BE2C (cell line): Measurements from ENCODE around the gene TJP3.

Source experiments
- DNase-seq: peaks from one replicate; pipeline ENCODE4 v3.0.0-alpha.2; 2020
- H3K27me3 ChIP-seq: fragments of 250-450 bp; sonication (Bioruptor Pico); 2 replicates; pipeline ENCODE4 v1.5.1; 2020; ENCODE audit warnings: mild to moderate bottlenecking
- H3K36me3 ChIP-seq: fragments of 250-450 bp; sonication (Bioruptor Pico); 2 replicates; pipeline ENCODE4 v1.5.1; 2020; ENCODE audit warnings: mild to moderate bottlenecking
- H3K4me1 ChIP-seq: fragments of 250-450 bp; sonication (Bioruptor Pico); 2 replicates; pipeline ENCODE4 v1.5.1; 2020
- H3K4me3 ChIP-seq: 2 replicates; pipeline ENCODE4 v1.5.1; 2011; ENCODE audit warnings: low read depth, low read length
- H3K9me3 ChIP-seq: fragments of 250-450 bp; sonication (Bioruptor Pico); 2 replicates; pipeline ENCODE4 v1.5.1; 2020
- CTCF ChIP-seq: IDR thresholded peaks from 2 replicates; pipeline ENCODE4 v1.5.1; 2012; ENCODE audit warnings: mild to moderate bottlenecking, low read depth, low read length

TJP3 gene

GRCh38 chr19:3768015-3768747 is 60.0 kb downstream of the TJP3 start:
- Histone ChIP-seq H3K9me3 (no peaks in the 10 kb centered on the region), H3K27me3 (no peaks in the 10 kb centered on the region), H3K4me1 (peaks cover 1% of the 10 kb centered on the region; the same call in 1 of the 2 replicates), H3K4me3 (no peak overlapping the region), H3K36me3 (peaks cover 26% of the 10 kb centered on the region)
- TF ChIP-seq CTCF = no peak
- no peak for DNase-seq

GRCh38 chr19:3768748-3769099 is 60.5 kb downstream of the TJP3 start:
- Histone ChIP-seq H3K27me3 (no peaks in the 10 kb centered on the region), H3K4me1 (no peaks in the 10 kb centered on the region), H3K4me3 (no peak overlapping the region), H3K9me3 (no peaks in the 10 kb centered on the region), H3K36me3 (peaks cover 26% of the 10 kb centered on the region)
- DNase-seq = no peak
- no peak for TF ChIP-seq CTCF

- Histone ChIP-seq H3K27me3 (no peaks in the 10 kb centered on the region), H3K4me3 (no peak overlapping the region), H3K4me1 (no peaks in the 10 kb centered on the region), H3K9me3 (no peaks in the 10 kb centered on the region), H3K36me3 (peaks cover 26% of the 10 kb centered on the region)
- no peak for DNase-seq
- TF ChIP-seq CTCF = no peak
Measured at GRCh38 chr19:3769494-3769893, 61.3 kb downstream of the TJP3 start.

GRCh38 chr19:3770136-3770999 is 62.2 kb downstream of the TJP3 start:
- DNase-seq = no peak
- Histone ChIP-seq H3K27me3 (no peaks in the 10 kb centered on the region), H3K4me1 (no peaks in the 10 kb centered on the region), H3K9me3 (no peaks in the 10 kb centered on the region), H3K36me3 (peaks cover 23% of the 10 kb centered on the region), H3K4me3 (no peak overlapping the region)
- no peak for TF ChIP-seq CTCF

- Histone ChIP-seq H3K9me3 (no peaks in the 10 kb centered on the region), H3K4me1 (no peaks in the 10 kb centered on the region), H3K27me3 (no peaks in the 10 kb centered on the region), H3K4me3 (no peak overlapping the region), H3K36me3 (peaks cover 20% of the 10 kb centered on the region)
- no peak for DNase-seq
- TF ChIP-seq CTCF = no peak
Measured at GRCh38 chr19:3771000-3771905, 63.1 kb downstream of the TJP3 start.
